Measurements from ENCODE around the gene GALNT18. TPM values are rescaled to one million over a fixed set of nuclear protein-coding genes. Genes with fewer than 3 reads are reported as not detected.
A peak's percentile ranks its signal among the peaks of the same experiment; 100 is the strongest.

GALNT18 gene
- total RNA-seq, 1 experiment from 2014 or later, result 1.7 TPM

- Histone ChIP-seq H3K14ac (ENCODE audit: insufficient read depth, low read length) (no peak overlapping the region), H4K20me1 (ENCODE audit: control insufficient read depth, insufficient read depth, insufficient read length) (no peaks in the 10 kb centered on the region), H3K4me2 (ENCODE audit: insufficient read depth, insufficient read length, low read length) (no peak overlapping the region), H3K4me1 (ENCODE audit: insufficient read depth, low read length) (no peaks in the 10 kb centered on the region), H3K23me2 (ENCODE audit: insufficient read length, low read depth, low read length, poor library complexity, severe bottlenecking) (no peaks in the 10 kb centered on the region), H3K23ac (ENCODE audit: insufficient read length, low read depth, low read length) (no peak overlapping the region), H2BK12ac (ENCODE audit: insufficient read length, low read depth, low read length) (no peak overlapping the region), H4K8ac (replicated peaks; ENCODE audit: insufficient read length, low read depth, low read length) (no peak overlapping the region), H3K9ac (ENCODE audit: extremely low read depth, insufficient read length, low read length) (no peak overlapping the region), H4K91ac (ENCODE audit: insufficient read length, low read depth, low read length) (no peak overlapping the region), H2BK20ac (ENCODE audit: low read depth, low read length, poor library complexity, severe bottlenecking) (no peak overlapping the region), H3K18ac (ENCODE audit: insufficient read length, low read depth, low read length) (no peak overlapping the region), H3K27me3 (ENCODE audit: insufficient read depth, low read length) (no peaks in the 10 kb centered on the region), H3K4ac (ENCODE audit: low read depth, low read length) (no peak overlapping the region), H2BK120ac (ENCODE audit: low read depth, low read length, poor library complexity, severe bottlenecking) (no peak overlapping the region), H2BK5ac (ENCODE audit: insufficient read length, low read length) (no peak overlapping the region), H3K27ac (ENCODE audit: insufficient read length, low read depth, low read length) (no peak overlapping the region), H3T11ph (ENCODE audit: low read length) (no peak overlapping the region), H3K79me1 (ENCODE audit: insufficient read depth, low read depth, low read length, poor library complexity, severe bottlenecking) (no peaks in the 10 kb centered on the region), H3K79me2 (ENCODE audit: insufficient read depth, low read length) (no peaks in the 10 kb centered on the region), H2BK15ac (ENCODE audit: low read depth, low read length) (no peak overlapping the region), H2AFZ (ENCODE audit: low read length) (no peak overlapping the region), H3K56ac (ENCODE audit: insufficient read length, low read depth, low read length) (no peak overlapping the region), H3K9me3 (ENCODE audit: control insufficient read depth, low read depth, low read length) (no peaks in the 10 kb centered on the region), H4K5ac (ENCODE audit: insufficient read length, low read depth, low read length) (no peak overlapping the region), H2AK5ac (ENCODE audit: insufficient read length, low read length) (no peak overlapping the region)
- no peak overlapping the region for H3K27ac Mint-ChIP-seq
- H3K27me3 Mint-ChIP-seq (ENCODE audit: low read depth), result peaks cover 2% of the 10 kb centered on the region; the same call in 1 of the 2 replicates
- H3K4me1 Mint-ChIP-seq, result peaks cover 8 to 16% of the 10 kb centered on the region in 2 experiments
- H3K36me3 Mint-ChIP-seq (ENCODE audit: insufficient read depth in 1 of 3, low read depth in 3 of 3), result peaks cover 0 to 8% (median 3%) of the 10 kb centered on the region in 3 experiments; a peak in 3 of 7 replicates
- WGBS (ENCODE audit: extremely low coverage, insufficient read length, low lambda C conversion rate), result no CpG with 5 or more reads among the region's 6 CpGs
- H3K4me3 Mint-ChIP-seq, result no peak overlapping the region
- peaks cover 2 to 6% of the 10 kb centered on the region in 2 experiments; a peak in 2 of 5 replicates for H3K9me3 Mint-ChIP-seq
- TF ChIP-seq, protein P1, sequence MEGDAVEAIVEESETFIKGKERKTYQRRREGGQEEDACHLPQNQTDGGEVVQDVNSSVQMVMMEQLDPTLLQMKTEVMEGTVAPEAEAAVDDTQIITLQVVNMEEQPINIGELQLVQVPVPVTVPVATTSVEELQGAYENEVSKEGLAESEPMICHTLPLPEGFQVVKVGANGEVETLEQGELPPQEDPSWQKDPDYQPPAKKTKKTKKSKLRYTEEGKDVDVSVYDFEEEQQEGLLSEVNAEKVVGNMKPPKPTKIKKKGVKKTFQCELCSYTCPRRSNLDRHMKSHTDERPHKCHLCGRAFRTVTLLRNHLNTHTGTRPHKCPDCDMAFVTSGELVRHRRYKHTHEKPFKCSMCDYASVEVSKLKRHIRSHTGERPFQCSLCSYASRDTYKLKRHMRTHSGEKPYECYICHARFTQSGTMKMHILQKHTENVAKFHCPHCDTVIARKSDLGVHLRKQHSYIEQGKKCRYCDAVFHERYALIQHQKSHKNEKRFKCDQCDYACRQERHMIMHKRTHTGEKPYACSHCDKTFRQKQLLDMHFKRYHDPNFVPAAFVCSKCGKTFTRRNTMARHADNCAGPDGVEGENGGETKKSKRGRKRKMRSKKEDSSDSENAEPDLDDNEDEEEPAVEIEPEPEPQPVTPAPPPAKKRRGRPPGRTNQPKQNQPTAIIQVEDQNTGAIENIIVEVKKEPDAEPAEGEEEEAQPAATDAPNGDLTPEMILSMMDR (conservative IDR thresholded peaks at IDR 0.05), result no peak
- peak; percentile 43 for DNase-seq
These were observed 16.6 kb downstream of the GALNT18 start for GRCh38 chr11:11605181-11605580.
